Sciatic nerve (tissue), 2 donors: ENCODE data around the gene CEP350. TPM values are rescaled to one million over a fixed set of nuclear protein-coding genes. Genes with fewer than 3 reads are reported as not detected.
"Not testable (repeated sequence)": the region's sequence is repeated elsewhere in the genome, so short reads cannot be mapped to it uniquely, and the experiment has no call there.

ENCODE experiments used
- ATAC-seq: fragments of 200-7000 bp; cut with Tn5 transposase; one replicate; pipeline ENCODE4 v1.9.1; 2020; ENCODE audit warnings: mild to moderate bottlenecking, moderate library complexity
- DNase-seq: peaks from one replicate; pipeline ENCODE4 v3.0.0-alpha.2; 2020; ENCODE audit warnings: low spot score
- intact Hi-C: fragments of 100-400 bp; cut with DNase I; formaldehyde crosslinking; loops from one replicate; pipeline ENCODE4 v1.14.2; 2022
- total RNA-seq: library from RNA; stranded (reverse); fragmentation: NEBNext Ultra II Directional; extraction: Animal tissue kit (Norgen Biotek cat#: 25700); gene quantifications from one replicate; pipeline ENCODE4 v1.2.1, GENCODE V29; 2021
- donor health status: DM: no; HTN: no; CAD: no.
- donor health status: DM: no; HTN: no; CAD: no.

CEP350 gene
- total RNA-seq, 1 donor from 2014 or later = 70.0 TPM

- ATAC-seq (no peak), DNase-seq (no peak)
- intact Hi-C loops = no loop called here
These were observed 138.5 kb downstream of the CEP350 start for GRCh38 chr1:180092931-180093650.

GRCh38 chr1:180094705-180095295, 140.2 kb downstream of the CEP350 start:
- ATAC-seq = no peak
- intact Hi-C loops = no loop called here
- no peak for DNase-seq

GRCh38 chr1:180096584-180097325, 142.1 kb downstream of the CEP350 start:
- intact Hi-C loops = no loop called here
- no peak for DNase-seq
- ATAC-seq = no peak

- no peak for ATAC-seq
- DNase-seq = no peak
- intact Hi-C loops = no loop called here
These were observed 142.7 kb downstream of the CEP350 start for GRCh38 chr1:180097326-180097605.

- ATAC-seq = no peak
- intact Hi-C loops = no loop called here
These were observed 146.8 kb downstream of the CEP350 start for GRCh38 chr1:180101411-180101810.

GRCh38 chr1:180103819-180104218, 149.2 kb downstream of the CEP350 start:
- intact Hi-C loops = no loop called here

More at GRCh38 chr1:180101411-180101810, 146.8 kb downstream of the CEP350 start:
- DNase-seq = no peak

GRCh38 chr1:180112091-180112490, 157.5 kb downstream of the CEP350 start:
- DNase-seq (no peak), ATAC-seq (no peak)
- intact Hi-C loops = no loop called here

More at GRCh38 chr1:180103819-180104218, 149.2 kb downstream of the CEP350 start:
- ATAC-seq = no peak
- no peak for DNase-seq

GRCh38 chr1:180112984-180113647, 158.5 kb downstream of the CEP350 start:
- intact Hi-C loops = no loop called here
- DNase-seq (no peak), ATAC-seq (no peak)

GRCh38 chr1:180114396-180114945, 159.9 kb downstream of the CEP350 start:
- intact Hi-C loops = no loop called here
- ATAC-seq (no peak), DNase-seq (no peak)

- DNase-seq (no peak), ATAC-seq (no peak)
- intact Hi-C loops = no loop called here
These were observed 162.6 kb downstream of the CEP350 start for GRCh38 chr1:180116964-180117763.

- intact Hi-C loops = no loop called here
- DNase-seq = no peak
- no peak for ATAC-seq
These were observed 163.1 kb downstream of the CEP350 start for GRCh38 chr1:180117764-180118116.

GRCh38 chr1:180119837-180120236, 165.2 kb downstream of the CEP350 start:
- intact Hi-C loops = no loop called here
- ATAC-seq = no peak
- no peak for DNase-seq

GRCh38 chr1:180123463-180123936, 168.9 kb downstream of the CEP350 start:
- intact Hi-C loops = no loop called here
- ATAC-seq = no peak
- no peak for DNase-seq

GRCh38 chr1:180130651-180131050, 176.0 kb downstream of the CEP350 start:
- intact Hi-C loops = no loop called here
- ATAC-seq (no peak), DNase-seq (no peak)

- DNase-seq (no peak), ATAC-seq (no peak)
- intact Hi-C loops = no loop called here
These were observed 176.9 kb downstream of the CEP350 start for GRCh38 chr1:180131510-180131909.

GRCh38 chr1:180133193-180133592, 178.6 kb downstream of the CEP350 start:
- DNase-seq = no peak
- intact Hi-C loops = no loop called here
- ATAC-seq = no peak

GRCh38 chr1:180133688-180134087, 179.1 kb downstream of the CEP350 start:
- ATAC-seq, DNase-seq, intact Hi-C loops: not testable (repeated sequence)

GRCh38 chr1:180135535-180135934, 180.9 kb downstream of the CEP350 start:
- ATAC-seq = no peak
- DNase-seq = no peak
- intact Hi-C loops = no loop called here
